Measurements from ENCODE around the gene CD86. TPM values are rescaled to one million over a fixed set of nuclear protein-coding genes. Genes with fewer than 3 reads are reported as not detected.

CD86 gene
- total and polyA plus RNA-seq, 9 of the 15 experiments (the other 6 are each of a cell fraction or from before 2014, with no cell fraction given) = 0.16 TPM; not detected in 8

GRCh38 chr3:122123850-122124249 is 68.7 kb downstream of the CD86 start:
- intact Hi-C loops (cut with micrococcal nuclease) = no loop called here
- 0% methylated on average over 1 of the region's 1 CpG for WGBS (ENCODE audit: insufficient coverage, low coverage, missing lambda C conversion rate)
- H3K36me3 ChIP-seq (ENCODE audit: control insufficient read depth, insufficient read depth, low read length) = no peaks in the 10 kb centered on the region
- TF ChIP-seq ZNF707 (CRISPR knock-in tag; conservative IDR thresholded peaks at IDR 0.05) (no peak), SREBF1 (IDR thresholded peaks at IDR 0.05; ENCODE audit: borderline replicate concordance, low read depth, low read length) (no peak), XRCC5 (IDR thresholded peaks at IDR 0.05; ENCODE audit: low read depth, low read length) (no peak), STAT5B (CRISPR knock-in tag; IDR thresholded peaks at IDR 0.05) (no peak), PBX2 (CRISPR knock-in tag; IDR thresholded peaks at IDR 0.05; ENCODE audit: low read depth) (no peak), PBX2 (tag; conservative IDR thresholded peaks at IDR 0.05; ENCODE audit: low read depth) (no peak), KDM1A (IDR thresholded peaks at IDR 0.05) (no peak), DACH1 (IDR thresholded peaks at IDR 0.05; ENCODE audit: partially characterized antibody) (no peak), POLR2B (IDR thresholded peaks at IDR 0.05; ENCODE audit: low read depth, partially characterized antibody) (no peak), IFI16 (CRISPR knock-in tag; IDR thresholded peaks at IDR 0.05) (no peak), BRD9 (IDR thresholded peaks at IDR 0.05; ENCODE audit: low read depth, partially characterized antibody) (no peak), TFAM (CRISPR knock-in tag; conservative IDR thresholded peaks at IDR 0.05) (no peak), PTTG1 (tag; IDR thresholded peaks at IDR 0.05; ENCODE audit: low read depth) (no peak), EP400 (IDR thresholded peaks at IDR 0.05) (no peak), CCNT2 (IDR thresholded peaks at IDR 0.05; ENCODE audit: borderline replicate concordance, extremely low read depth, insufficient read length, low read depth, low read length) (no peak), FOXK1 (CRISPR knock-in tag; IDR thresholded peaks at IDR 0.05; ENCODE audit: borderline replicate concordance) (no peak), ZMIZ1 (IDR thresholded peaks at IDR 0.05; ENCODE audit: low read depth in 2 of 2, low read length in 2 of 2) (no peak), HDAC8 (tag; IDR thresholded peaks at IDR 0.05) (no peak), TEAD4 (IDR thresholded peaks at IDR 0.05; ENCODE audit: low read length) (no peak), TEAD4 (CRISPR knock-in tag; IDR thresholded peaks at IDR 0.05; ENCODE audit: borderline replicate concordance) (no peak)

More at GRCh38 chr3:122123850-122124249, 68.7 kb downstream of the CD86 start:
- H4K20me1 ChIP-seq (replicated peaks; ENCODE audit: control insufficient read depth, insufficient read depth, low read length) = no peaks in the 10 kb centered on the region
- no TSS peak for BruUV-seq (replicated peaks)
- in situ Hi-C loops (cut with MboI) = no loop called here
- no peak overlapping the region for H3K4me2 ChIP-seq (ENCODE audit: insufficient read depth, low read length)
- H3K4me1 ChIP-seq (replicated peaks in 1 of 2; ENCODE audit: control insufficient read depth in 2 of 2, insufficient read depth in 2 of 2, low read length in 2 of 2) = no peaks in the 10 kb centered on the region
- H2AFZ ChIP-seq (ENCODE audit: low read depth, low read length) = no peak overlapping the region
- no peaks in the 10 kb centered on the region for H3K79me2 ChIP-seq (ENCODE audit: control insufficient read depth, insufficient read depth, low read length)
- no peak overlapping the region for H3K27ac ChIP-seq (ENCODE audit: extremely low read depth, low read depth, low read length)
- no peaks in the 10 kb centered on the region for H3K9me3 ChIP-seq (replicated peaks; ENCODE audit: control insufficient read depth, insufficient read depth, low read depth, low read length)
- no peaks in the 10 kb centered on the region for H3K27me3 ChIP-seq (ENCODE audit: control insufficient read depth in 2 of 2, insufficient read depth in 2 of 2, low read length in 2 of 2)
- no peaks in the 10 kb centered on the region for H3K9me1 ChIP-seq (ENCODE audit: control insufficient read depth, insufficient read depth, low read length)
- ChIA-PET POLR2A (no interaction called here), CTCF (ENCODE audit: low intra/inter-chr PET ratio) (no interaction called here)
- H3K4me3 ChIP-seq = no peak overlapping the region
- DNase-seq (ENCODE audit: extremely low read depth in 1 of 4, low spot score in 3 of 4) (no peak), ATAC-seq (no peak), FAIRE-seq (no peak)
- H3K9ac ChIP-seq (ENCODE audit: insufficient read depth in 1 of 2, low read depth in 2 of 2, low read length in 2 of 2) = no peak overlapping the region
